Measurements from ENCODE around the gene DCX.
"Not testable (repeated sequence)": the region's sequence is repeated elsewhere in the genome, so short reads cannot be mapped to it uniquely, and the experiment has no call there.

DNA sequence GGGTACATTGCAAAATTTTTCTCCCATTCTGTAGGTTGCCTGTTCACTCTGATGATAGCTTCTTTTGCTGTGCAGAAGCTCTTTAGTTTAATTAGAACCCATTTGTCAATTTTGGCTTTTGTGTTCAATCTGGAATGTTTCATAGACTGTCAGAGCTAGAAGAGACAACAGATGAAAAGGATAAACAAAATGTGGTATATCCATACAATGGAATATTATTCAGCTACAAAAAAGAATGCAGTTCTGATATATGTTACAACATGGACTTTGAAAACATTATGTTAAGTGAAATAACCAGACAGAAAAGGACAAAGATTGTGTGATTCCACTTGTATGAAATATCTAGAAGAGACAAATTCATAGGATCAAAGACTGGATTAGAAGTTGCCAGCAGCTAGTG lies 65.8 kb downstream of the DCX start:
- TF ChIP-seq, protein P1, sequence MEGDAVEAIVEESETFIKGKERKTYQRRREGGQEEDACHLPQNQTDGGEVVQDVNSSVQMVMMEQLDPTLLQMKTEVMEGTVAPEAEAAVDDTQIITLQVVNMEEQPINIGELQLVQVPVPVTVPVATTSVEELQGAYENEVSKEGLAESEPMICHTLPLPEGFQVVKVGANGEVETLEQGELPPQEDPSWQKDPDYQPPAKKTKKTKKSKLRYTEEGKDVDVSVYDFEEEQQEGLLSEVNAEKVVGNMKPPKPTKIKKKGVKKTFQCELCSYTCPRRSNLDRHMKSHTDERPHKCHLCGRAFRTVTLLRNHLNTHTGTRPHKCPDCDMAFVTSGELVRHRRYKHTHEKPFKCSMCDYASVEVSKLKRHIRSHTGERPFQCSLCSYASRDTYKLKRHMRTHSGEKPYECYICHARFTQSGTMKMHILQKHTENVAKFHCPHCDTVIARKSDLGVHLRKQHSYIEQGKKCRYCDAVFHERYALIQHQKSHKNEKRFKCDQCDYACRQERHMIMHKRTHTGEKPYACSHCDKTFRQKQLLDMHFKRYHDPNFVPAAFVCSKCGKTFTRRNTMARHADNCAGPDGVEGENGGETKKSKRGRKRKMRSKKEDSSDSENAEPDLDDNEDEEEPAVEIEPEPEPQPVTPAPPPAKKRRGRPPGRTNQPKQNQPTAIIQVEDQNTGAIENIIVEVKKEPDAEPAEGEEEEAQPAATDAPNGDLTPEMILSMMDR (conservative IDR thresholded peaks at IDR 0.05), result not testable (repeated sequence)
- not testable (repeated sequence) for TF ChIP-seq ZFX (IDR thresholded peaks at IDR 0.05)

Data from C4-2B (cell line).